ENCODE data around the gene INTS1.

INTS1 gene

GRCh38 chr7:1545417-1546246 lies 41.4 kb upstream of the INTS1 start:
- peaks cover 8% of the 10 kb centered on the region for H3K79me1 ChIP-seq (replicated peaks; ENCODE audit: low read length, poor library complexity, severe bottlenecking)
- peak; percentile 10 for DNase-seq
- H2AK5ac ChIP-seq (ENCODE audit: low read length, severe bottlenecking): no peak overlapping the region
- no peak overlapping the region for H3K14ac ChIP-seq (ENCODE audit: low read length in 2 of 2)
- H2AFZ ChIP-seq (ENCODE audit: low read depth, low read length): no peak overlapping the region
- H3K18ac ChIP-seq (ENCODE audit: low read depth in 1 of 2, low read length in 2 of 2): no peak overlapping the region
- no peak overlapping the region for H3K27ac ChIP-seq (ENCODE audit: low read length, poor library complexity, severe bottlenecking)
- H2BK5ac ChIP-seq (ENCODE audit: low read depth, low read length, poor library complexity, severe bottlenecking): no peak overlapping the region
- H3K4me2 ChIP-seq (ENCODE audit: low read length, poor library complexity, severe bottlenecking): no peak overlapping the region
- no peak overlapping the region for H3K9ac ChIP-seq (ENCODE audit: low read length)
- no peak overlapping the region for H2BK120ac ChIP-seq (ENCODE audit: low read depth, low read length)
- H2BK12ac ChIP-seq (ENCODE audit: low read length in 2 of 2): no peak overlapping the region
- H2BK15ac ChIP-seq (ENCODE audit: low read depth, poor library complexity, severe bottlenecking): no peak overlapping the region
- H3K4me3 ChIP-seq (ENCODE audit: insufficient read depth in 1 of 2, low read depth in 1 of 2, low read length in 2 of 2): no peak overlapping the region
- no peak overlapping the region for H3K4ac ChIP-seq (ENCODE audit: low read depth in 1 of 2, low read length in 2 of 2)
- peak overlapping the region; percentile 58 for H4K91ac ChIP-seq (ENCODE audit: low read length)
- no peaks in the 10 kb centered on the region for H3K4me1 ChIP-seq (ENCODE audit: control insufficient read depth, insufficient read depth, low read depth, low read length)
- peak overlapping the region; percentile 51 for H4K8ac ChIP-seq (ENCODE audit: low read length)
- H3K36me3 ChIP-seq (ENCODE audit: control insufficient read depth in 1 of 2, insufficient read depth in 2 of 2, low read depth in 1 of 2, low read length in 2 of 2): peaks cover 12 to 96% of the 10 kb centered on the region in 2 experiments
- H3K9me3 ChIP-seq (ENCODE audit: control insufficient read depth, low read length): no peaks in the 10 kb centered on the region
- H3K27me3 ChIP-seq (ENCODE audit: control insufficient read depth in 1 of 2, insufficient read depth in 1 of 2, low read length in 2 of 2): no peaks in the 10 kb centered on the region
- no peak overlapping the region for H3K23ac ChIP-seq (ENCODE audit: low read length in 2 of 2)
- WGBS: 90% methylated on average over 40 of the region's 40 CpGs

- H2BK120ac ChIP-seq (ENCODE audit: low read depth, low read length): no peak overlapping the region
- no peak overlapping the region for H3K14ac ChIP-seq (ENCODE audit: low read length in 2 of 2)
- no peaks in the 10 kb centered on the region for H3K9me3 ChIP-seq (ENCODE audit: control insufficient read depth, low read length)
- peaks cover 17 to 96% of the 10 kb centered on the region in 2 experiments for H3K36me3 ChIP-seq (ENCODE audit: control insufficient read depth in 1 of 2, insufficient read depth in 2 of 2, low read depth in 1 of 2, low read length in 2 of 2)
- no peak overlapping the region for H2AK5ac ChIP-seq (ENCODE audit: low read length, severe bottlenecking)
- no peak overlapping the region for H3K27ac ChIP-seq (ENCODE audit: low read length, poor library complexity, severe bottlenecking)
- H3K79me1 ChIP-seq (replicated peaks; ENCODE audit: low read length, poor library complexity, severe bottlenecking): peaks cover 13% of the 10 kb centered on the region
- H4K8ac ChIP-seq (ENCODE audit: low read length): no peak overlapping the region
- H2BK12ac ChIP-seq (ENCODE audit: low read length in 2 of 2): no peak overlapping the region
- H2BK15ac ChIP-seq (ENCODE audit: low read depth, poor library complexity, severe bottlenecking): no peak overlapping the region
- WGBS: 93% methylated on average over 16 of the region's 16 CpGs
- no peak overlapping the region for H3K4me3 ChIP-seq (ENCODE audit: insufficient read depth in 1 of 2, low read depth in 1 of 2, low read length in 2 of 2)
- DNase-seq: peak; percentile 25
- H4K91ac ChIP-seq (ENCODE audit: low read length): no peak overlapping the region
- H3K23ac ChIP-seq (ENCODE audit: low read length in 2 of 2): no peak overlapping the region
- no peak overlapping the region for H3K9ac ChIP-seq (ENCODE audit: low read length)
- H3K4me2 ChIP-seq (ENCODE audit: low read length, poor library complexity, severe bottlenecking): no peak overlapping the region
- no peak overlapping the region for H3K18ac ChIP-seq (ENCODE audit: low read depth in 1 of 2, low read length in 2 of 2)
- H3K27me3 ChIP-seq (ENCODE audit: control insufficient read depth in 1 of 2, insufficient read depth in 1 of 2, low read length in 2 of 2): no peaks in the 10 kb centered on the region
- no peak overlapping the region for H2BK5ac ChIP-seq (ENCODE audit: low read depth, low read length, poor library complexity, severe bottlenecking)
- H3K4ac ChIP-seq (ENCODE audit: low read depth in 1 of 2, low read length in 2 of 2): no peak overlapping the region
- H2AFZ ChIP-seq (ENCODE audit: low read depth, low read length): no peak overlapping the region
- peaks cover 2% of the 10 kb centered on the region for H3K4me1 ChIP-seq (ENCODE audit: control insufficient read depth, insufficient read depth, low read depth, low read length)
Measured at GRCh38 chr7:1544896-1545416, 40.8 kb upstream of the INTS1 start.

- Histone ChIP-seq H2AK5ac (ENCODE audit: low read length, severe bottlenecking) (no peak overlapping the region), H3K4me3 (ENCODE audit: insufficient read depth in 1 of 2, low read depth in 1 of 2, low read length in 2 of 2) (no peak overlapping the region), H3K9ac (ENCODE audit: low read length) (peak overlapping the region; percentile 18), H2BK12ac (ENCODE audit: low read length in 2 of 2) (no peak overlapping the region), H3K79me1 (replicated peaks; ENCODE audit: low read length, poor library complexity, severe bottlenecking) (peaks cover 18% of the 10 kb centered on the region), H4K8ac (ENCODE audit: low read length) (no peak overlapping the region), H4K91ac (ENCODE audit: low read length) (no peak overlapping the region), H3K27me3 (ENCODE audit: control insufficient read depth in 1 of 2, insufficient read depth in 1 of 2, low read length in 2 of 2) (no peaks in the 10 kb centered on the region), H3K4ac (ENCODE audit: low read depth in 1 of 2, low read length in 2 of 2) (no peak overlapping the region), H2BK120ac (ENCODE audit: low read depth, low read length) (no peak overlapping the region), H3K36me3 (ENCODE audit: control insufficient read depth in 1 of 2, insufficient read depth in 2 of 2, low read depth in 1 of 2, low read length in 2 of 2) (peaks cover 24 to 96% of the 10 kb centered on the region in 2 experiments), H3K9me3 (ENCODE audit: control insufficient read depth, low read length) (no peaks in the 10 kb centered on the region), H3K4me1 (ENCODE audit: control insufficient read depth, insufficient read depth, low read depth, low read length) (peaks cover 7% of the 10 kb centered on the region), H3K27ac (ENCODE audit: low read length, poor library complexity, severe bottlenecking) (no peak overlapping the region), H3K14ac (ENCODE audit: low read length in 2 of 2) (no peak overlapping the region), H2BK15ac (ENCODE audit: low read depth, poor library complexity, severe bottlenecking) (no peak overlapping the region), H3K23ac (ENCODE audit: low read length in 2 of 2) (no peak overlapping the region), H2AFZ (ENCODE audit: low read depth, low read length) (no peak overlapping the region), H3K18ac (ENCODE audit: low read depth in 1 of 2, low read length in 2 of 2) (no peak overlapping the region), H3K4me2 (ENCODE audit: low read length, poor library complexity, severe bottlenecking) (no peak overlapping the region), H2BK5ac (ENCODE audit: low read depth, low read length, poor library complexity, severe bottlenecking) (no peak overlapping the region)
- WGBS: 87% methylated on average over 41 of the region's 41 CpGs
- DNase-seq: peak; percentile 40
Measured at GRCh38 chr7:1544178-1544895, 40.1 kb upstream of the INTS1 start.

- H3K27ac ChIP-seq (ENCODE audit: low read length, poor library complexity, severe bottlenecking): no peak overlapping the region
- H3K9me3 ChIP-seq (ENCODE audit: control insufficient read depth, low read length): no peaks in the 10 kb centered on the region
- no peak overlapping the region for H4K8ac ChIP-seq (ENCODE audit: low read length)
- H3K79me1 ChIP-seq (replicated peaks; ENCODE audit: low read length, poor library complexity, severe bottlenecking): peaks cover 21% of the 10 kb centered on the region
- H3K4me1 ChIP-seq (ENCODE audit: control insufficient read depth, insufficient read depth, low read depth, low read length): peaks cover 12% of the 10 kb centered on the region
- 92% methylated on average over 6 of the region's 6 CpGs for WGBS
- no peak overlapping the region for H2AFZ ChIP-seq (ENCODE audit: low read depth, low read length)
- no peak overlapping the region for H3K23ac ChIP-seq (ENCODE audit: low read length in 2 of 2)
- no peak overlapping the region for H4K91ac ChIP-seq (ENCODE audit: low read length)
- no peak overlapping the region for H3K4me2 ChIP-seq (ENCODE audit: low read length, poor library complexity, severe bottlenecking)
- no peak overlapping the region for H2AK5ac ChIP-seq (ENCODE audit: low read length, severe bottlenecking)
- no peak overlapping the region for H3K9ac ChIP-seq (ENCODE audit: low read length)
- no peak overlapping the region for H3K18ac ChIP-seq (ENCODE audit: low read depth in 1 of 2, low read length in 2 of 2)
- no peak for DNase-seq
- H2BK5ac ChIP-seq (ENCODE audit: low read depth, low read length, poor library complexity, severe bottlenecking): no peak overlapping the region
- H3K4ac ChIP-seq (ENCODE audit: low read depth in 1 of 2, low read length in 2 of 2): no peak overlapping the region
- no peak overlapping the region for H3K14ac ChIP-seq (ENCODE audit: low read length in 2 of 2)
- no peak overlapping the region for H3K4me3 ChIP-seq (ENCODE audit: insufficient read depth in 1 of 2, low read depth in 1 of 2, low read length in 2 of 2)
- H3K27me3 ChIP-seq (ENCODE audit: control insufficient read depth in 1 of 2, insufficient read depth in 1 of 2, low read length in 2 of 2): no peaks in the 10 kb centered on the region
- H3K36me3 ChIP-seq (ENCODE audit: control insufficient read depth in 1 of 2, insufficient read depth in 2 of 2, low read depth in 1 of 2, low read length in 2 of 2): peaks cover 25 to 96% of the 10 kb centered on the region in 2 experiments
- H2BK15ac ChIP-seq (ENCODE audit: low read depth, poor library complexity, severe bottlenecking): no peak overlapping the region
- H2BK120ac ChIP-seq (ENCODE audit: low read depth, low read length): no peak overlapping the region
- no peak overlapping the region for H2BK12ac ChIP-seq (ENCODE audit: low read length in 2 of 2)
Measured at GRCh38 chr7:1543826-1544177, 39.6 kb upstream of the INTS1 start.

Data from mesenchymal stem cell (in vitro differentiated cells and primary cell).